Skeletal muscle tissue (tissue), 4 donors: Measurements from ENCODE around the gene SPAG5. TPM values are rescaled to one million over a fixed set of nuclear protein-coding genes. Genes with fewer than 3 reads are reported as not detected.
"Not testable (repeated sequence)": the region's sequence is repeated elsewhere in the genome, so short reads cannot be mapped to it uniquely, and the experiment has no call there.

ENCODE experiments used
- H3K27ac ChIP-seq: one replicate; pipeline ENCODE4 v1.7.0; 2013; ENCODE audit warnings: mild to moderate bottlenecking, low read depth, low read length, inconsistent platforms
- H3K27me3 ChIP-seq, 3 donors: one replicate each; pipeline ENCODE4 v1.7.0; 2013; ENCODE audit warnings: low read length in 3 of 3; ENCODE audit not compliant: control insufficient read depth in 3 of 3, insufficient read depth in 3 of 3
- H3K36me3 ChIP-seq, 3 donors: one replicate each; pipeline ENCODE4 v1.7.0; 2013; ENCODE audit warnings: low read length in 3 of 3; ENCODE audit not compliant: control insufficient read depth in 3 of 3, insufficient read depth in 3 of 3
- H3K4me1 ChIP-seq, 3 donors: one replicate each; pipeline ENCODE4 v1.7.0; 2013; ENCODE audit warnings: low read length in 3 of 3, mild to moderate bottlenecking in 3 of 3; ENCODE audit not compliant: control insufficient read depth in 3 of 3, insufficient read depth in 3 of 3
- H3K4me3 ChIP-seq, 3 donors: one replicate each; pipeline ENCODE4 v1.7.0; 2013; ENCODE audit warnings: low read length in 3 of 3
- H3K9ac ChIP-seq, 3 donors: one replicate each; pipeline ENCODE4 v1.7.0; 2013; ENCODE audit warnings: low read length in 3 of 3, mild to moderate bottlenecking in 3 of 3, moderate library complexity in 2 of 3, low read depth in 1 of 3
- H3K9me3 ChIP-seq, 3 donors: one replicate each; pipeline ENCODE4 v1.7.0; 2013; ENCODE audit warnings: low read length in 3 of 3; ENCODE audit not compliant: control insufficient read depth in 3 of 3
- total RNA-seq: library from RNA; depleted of rRNA; stranded (reverse); fragments of >200 nt; gene quantifications from one replicate; pipeline ENCODE4 v1.2.3, GENCODE V29; 2014
- donor health status: Osteomylitis.

SPAG5 gene
- total RNA-seq, 1 donor from 2014 or later: 5.7 TPM

DNA sequence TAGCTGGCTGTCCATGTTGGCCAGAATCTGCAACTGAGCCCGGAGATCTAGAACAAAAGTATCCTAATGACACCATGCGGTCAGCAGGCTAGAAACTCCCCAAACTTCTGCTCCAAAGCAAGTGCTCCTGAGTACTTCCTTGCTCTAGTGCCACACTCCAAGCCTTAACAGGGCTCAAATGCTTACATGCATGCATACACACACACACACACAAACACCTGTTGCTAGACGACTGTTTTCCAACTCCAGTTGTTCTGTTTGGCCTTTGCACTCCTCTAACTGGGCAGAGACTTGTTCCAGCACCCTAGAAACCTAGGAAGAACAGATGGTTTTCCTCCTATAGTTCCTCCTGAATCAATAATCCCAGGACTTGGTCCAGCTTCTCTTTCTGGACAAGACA, 14.4 kb downstream of the SPAG5 start:
- H3K36me3 ChIP-seq: peaks cover 7 to 10% (median 8%) of the 10 kb centered on the region in 3 donors
- no peaks in the 10 kb centered on the region for H3K4me1 ChIP-seq
- H3K27ac ChIP-seq: no peak overlapping the region
- no peak overlapping the region for H3K4me3 ChIP-seq
- H3K9me3 ChIP-seq: no peaks in the 10 kb centered on the region
- no peaks in the 10 kb centered on the region for H3K27me3 ChIP-seq
- H3K9ac ChIP-seq: no peak overlapping the region

DNA sequence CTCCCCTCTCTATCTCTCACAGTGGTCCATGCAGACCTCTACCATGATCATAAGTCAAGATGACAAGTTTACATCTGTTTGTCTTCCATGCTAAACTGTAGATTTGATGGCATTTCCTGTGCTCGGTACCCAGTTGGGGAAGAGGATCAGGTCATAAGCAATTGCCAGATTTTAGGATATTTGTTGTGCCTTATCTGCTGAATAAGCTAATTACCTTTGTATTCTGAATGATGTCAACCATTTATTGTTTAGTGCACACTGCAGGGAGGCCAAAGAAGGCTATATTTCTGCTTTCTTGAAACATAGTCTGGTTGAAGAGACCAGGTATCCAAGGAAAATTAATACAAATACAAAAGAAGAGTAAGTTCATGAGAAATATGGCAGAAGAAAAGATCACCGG, 16.3 kb downstream of the SPAG5 start:
- peaks cover 7 to 10% (median 8%) of the 10 kb centered on the region in 3 donors for H3K36me3 ChIP-seq
- no peaks in the 10 kb centered on the region for H3K27me3 ChIP-seq
- H3K9me3 ChIP-seq: no peaks in the 10 kb centered on the region
- no peak overlapping the region for H3K9ac ChIP-seq
- H3K4me1 ChIP-seq: no peaks in the 10 kb centered on the region
- H3K27ac ChIP-seq: no peak overlapping the region
- H3K4me3 ChIP-seq: no peak overlapping the region

DNA sequence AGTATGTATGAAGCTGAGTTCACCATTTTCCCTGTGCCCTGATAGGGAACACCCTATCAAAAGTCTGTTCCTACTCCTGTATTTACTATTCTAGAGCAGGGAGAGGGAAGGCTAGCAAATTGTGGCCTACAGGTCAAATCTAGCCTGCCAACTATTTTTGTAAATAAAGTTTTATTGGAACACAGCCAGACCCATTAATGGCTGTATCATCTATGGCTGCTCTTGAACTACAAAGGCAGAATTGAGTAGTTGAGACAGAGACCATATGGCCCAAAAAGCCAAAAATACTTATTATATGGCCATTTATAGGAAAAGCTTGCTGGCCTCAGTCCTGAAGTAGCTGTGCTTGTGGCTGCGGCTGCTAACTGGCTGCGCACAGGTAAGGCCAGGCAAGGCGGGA, 17.9 kb downstream of the SPAG5 start:
- Histone ChIP-seq H3K4me1 (peaks cover 6 to 10% (median 10%) of the 10 kb centered on the region in 3 donors), H3K27me3 (no peaks in the 10 kb centered on the region), H3K4me3 (no peak overlapping the region), H3K36me3 (peaks cover 7 to 10% (median 8%) of the 10 kb centered on the region in 3 donors), H3K9me3 (no peaks in the 10 kb centered on the region), H3K9ac (no peak overlapping the region), H3K27ac (no peak overlapping the region)

DNA sequence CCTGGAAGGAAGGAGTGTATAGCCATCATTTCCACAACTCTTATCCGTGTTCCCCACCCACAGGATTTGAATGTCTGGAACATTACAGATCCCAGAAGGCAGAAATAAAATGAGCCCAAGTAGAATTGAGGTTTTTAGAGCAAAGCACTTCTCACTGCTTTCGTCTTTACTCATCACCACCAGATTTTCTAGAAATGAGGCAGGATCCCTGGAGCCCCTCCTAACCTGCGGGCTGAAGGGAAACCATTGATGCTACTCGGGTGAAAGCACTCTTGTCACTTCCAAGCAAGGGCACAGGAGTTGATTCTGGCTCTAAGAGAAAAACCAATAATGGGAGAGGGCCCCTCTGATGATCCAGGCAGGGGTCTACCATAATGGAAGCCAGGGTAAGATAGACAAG, 19.3 kb downstream of the SPAG5 start:
- no peak overlapping the region for H3K9ac ChIP-seq
- no peak overlapping the region for H3K4me3 ChIP-seq
- H3K36me3 ChIP-seq: peaks cover 0 to 5% (median 3%) of the 10 kb centered on the region in 3 donors
- no peaks in the 10 kb centered on the region for H3K9me3 ChIP-seq
- H3K27ac ChIP-seq: no peak overlapping the region
- H3K27me3 ChIP-seq: no peaks in the 10 kb centered on the region
- peaks cover 10 to 11% (median 11%) of the 10 kb centered on the region in 3 donors for H3K4me1 ChIP-seq

DNA sequence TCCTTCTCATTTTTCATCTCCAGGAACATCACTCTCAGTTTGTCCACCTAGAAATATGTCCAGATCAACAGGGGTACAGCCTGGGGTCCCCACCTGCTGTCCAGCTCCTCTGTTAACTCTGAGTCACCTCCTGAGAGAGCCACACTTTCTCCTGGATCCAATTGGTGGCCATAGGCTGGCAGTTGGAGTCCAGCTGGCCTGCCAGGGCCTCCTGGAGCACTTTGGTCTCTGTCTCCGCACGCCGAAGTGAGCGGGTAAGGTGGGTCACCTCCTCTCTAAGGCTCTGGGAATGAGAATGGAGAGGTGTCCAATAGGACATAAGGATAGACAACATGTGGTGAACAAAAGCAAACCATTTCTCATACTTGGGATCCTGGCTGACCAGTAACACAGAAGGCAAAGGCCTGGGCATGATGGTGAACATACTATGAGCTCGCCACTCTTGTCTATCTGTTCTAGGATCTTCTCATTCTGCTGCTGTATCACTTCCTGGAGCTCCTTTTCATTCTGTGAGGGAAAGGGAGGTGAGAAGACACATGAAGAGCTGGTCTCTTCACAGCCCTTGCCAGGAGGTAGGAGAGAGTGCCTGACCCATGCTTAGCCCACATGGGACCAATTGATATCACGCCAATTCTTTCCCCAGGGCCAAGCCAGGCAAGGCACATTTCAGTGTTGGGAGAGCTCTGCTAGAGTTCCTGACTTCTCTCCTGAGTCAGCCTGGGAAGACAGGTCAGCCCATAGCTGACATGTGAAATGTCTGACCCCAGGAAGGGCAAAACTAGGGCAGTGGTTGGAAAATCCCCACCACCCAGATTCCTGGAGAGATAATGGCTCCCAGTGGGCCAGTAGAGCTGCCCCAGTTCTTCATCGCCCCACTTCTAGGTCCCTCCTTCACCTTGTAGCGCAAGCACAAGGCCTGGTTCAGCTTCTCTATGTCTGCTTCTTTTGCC, 20.3 kb downstream of the SPAG5 start:
- Histone ChIP-seq H3K9ac (no peak overlapping the region), H3K27me3 (no peaks in the 10 kb centered on the region), H3K4me3 (no peak overlapping the region), H3K27ac (no peak overlapping the region), H3K4me1 (peaks cover 10 to 11% (median 11%) of the 10 kb centered on the region in 3 donors), H3K36me3 (peaks cover 0 to 3% (median 0%) of the 10 kb centered on the region in 3 donors), H3K9me3 (no peaks in the 10 kb centered on the region)

DNA sequence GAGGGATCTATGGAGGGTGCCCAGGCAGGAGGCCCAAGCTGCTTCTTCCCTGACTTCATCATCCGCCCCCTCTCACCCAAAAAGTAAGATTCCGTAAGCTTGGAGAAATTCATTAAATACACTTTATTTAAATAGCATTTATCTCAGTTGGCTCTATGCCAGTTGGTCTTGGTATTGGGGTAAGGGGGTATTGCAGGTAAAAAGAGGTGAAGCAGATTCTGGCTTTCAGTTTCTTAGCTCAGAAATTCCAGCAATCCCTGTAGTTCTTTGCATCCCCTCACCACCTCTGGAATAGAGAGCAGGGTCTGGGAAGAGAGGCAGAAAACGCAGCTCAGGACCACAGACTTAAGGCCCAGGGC, 21.4 kb downstream of the SPAG5 start:
- Histone ChIP-seq H3K36me3 (no peaks in the 10 kb centered on the region), H3K4me1 (peaks cover 11 to 16% (median 12%) of the 10 kb centered on the region in 3 donors), H3K9me3 (no peaks in the 10 kb centered on the region), H3K9ac (no peak overlapping the region), H3K27me3 (no peaks in the 10 kb centered on the region), H3K27ac (no peak overlapping the region), H3K4me3 (no peak overlapping the region)

DNA sequence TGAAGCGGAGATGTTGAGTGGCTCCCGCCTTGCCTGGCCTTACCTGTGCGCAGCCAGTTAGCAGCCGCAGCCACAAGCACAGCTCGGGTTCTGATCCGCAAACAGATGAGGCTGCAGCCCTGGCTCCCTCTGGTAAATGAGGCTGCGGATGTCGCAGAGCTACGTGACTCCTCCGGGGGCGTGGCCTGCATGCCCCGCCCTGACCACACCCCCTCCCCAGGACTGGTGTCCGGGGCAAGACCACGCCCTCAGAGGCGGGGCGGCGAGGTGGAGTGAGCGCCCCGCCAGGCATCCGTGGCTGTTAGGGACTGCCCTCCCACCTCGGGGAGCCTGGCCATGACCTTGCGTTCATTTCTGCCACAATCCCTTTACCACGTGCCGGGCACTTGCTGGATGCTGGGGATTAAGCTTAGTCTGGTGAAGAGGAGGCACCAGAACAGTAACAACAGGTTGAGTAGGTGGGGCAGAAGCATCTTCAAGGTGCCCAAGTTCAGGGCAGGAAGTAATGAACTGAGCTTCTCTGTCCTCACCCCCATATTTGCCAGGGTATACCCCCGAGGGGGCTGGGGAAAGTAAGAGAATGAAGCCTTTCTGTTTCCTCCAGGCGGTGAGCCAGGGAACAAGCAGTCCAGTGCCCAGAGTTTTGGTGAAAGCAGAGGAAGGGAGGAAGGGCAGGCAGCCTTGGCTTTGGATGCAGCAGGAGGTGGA, 21.9 kb downstream of the SPAG5 start, which contains the start of gene ALDOC:
TSS of gene ALDOC (minus strand) at position 138 of the 708 bp plus-strand sequence. CDS start 1,363 bp downstream, outside the sequence.
- H3K4me3 ChIP-seq: peak within 1 kb of the TSS; percentile 54 to 68 (median 54)
- peaks cover 16 to 21% (median 17%) of the 10 kb centered on the region in 3 donors for H3K4me1 ChIP-seq
- no peak within 1 kb of the TSS for H3K27ac ChIP-seq
- no peaks in the 10 kb centered on the region for H3K9me3 ChIP-seq
- H3K36me3 ChIP-seq: no peaks in the 10 kb centered on the region
- peak within 1 kb of the TSS in 1 of 3 donors; percentile 50 for H3K9ac ChIP-seq
- no peaks in the 10 kb centered on the region for H3K27me3 ChIP-seq

DNA sequence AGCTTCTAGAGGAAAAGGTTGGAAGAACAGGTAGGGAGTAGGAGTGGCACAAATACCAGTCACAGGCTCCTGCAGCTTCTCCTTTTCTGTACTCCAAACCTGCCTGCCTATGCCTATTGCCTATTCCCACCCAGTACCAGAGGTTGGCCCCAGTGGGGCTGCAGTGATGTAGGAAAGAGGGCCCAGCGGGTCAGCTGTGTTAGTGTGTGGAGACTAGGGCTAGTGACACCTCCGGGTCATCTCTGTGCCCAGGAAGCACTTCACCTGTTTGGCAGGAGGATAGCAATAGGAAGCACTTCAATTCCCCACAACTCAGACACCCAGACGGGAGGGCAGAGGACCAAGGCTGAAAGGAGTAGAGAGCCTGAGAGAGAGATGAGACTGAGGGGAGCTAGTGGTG, 22.8 kb downstream of the SPAG5 start:
- H3K36me3 ChIP-seq, H3K27ac ChIP-seq, H3K4me3 ChIP-seq, H3K27me3 ChIP-seq, H3K9ac ChIP-seq, H3K9me3 ChIP-seq: not testable (repeated sequence)
- peaks cover 18 to 21% (median 20%) of the 10 kb centered on the region in 3 donors for H3K4me1 ChIP-seq

DNA sequence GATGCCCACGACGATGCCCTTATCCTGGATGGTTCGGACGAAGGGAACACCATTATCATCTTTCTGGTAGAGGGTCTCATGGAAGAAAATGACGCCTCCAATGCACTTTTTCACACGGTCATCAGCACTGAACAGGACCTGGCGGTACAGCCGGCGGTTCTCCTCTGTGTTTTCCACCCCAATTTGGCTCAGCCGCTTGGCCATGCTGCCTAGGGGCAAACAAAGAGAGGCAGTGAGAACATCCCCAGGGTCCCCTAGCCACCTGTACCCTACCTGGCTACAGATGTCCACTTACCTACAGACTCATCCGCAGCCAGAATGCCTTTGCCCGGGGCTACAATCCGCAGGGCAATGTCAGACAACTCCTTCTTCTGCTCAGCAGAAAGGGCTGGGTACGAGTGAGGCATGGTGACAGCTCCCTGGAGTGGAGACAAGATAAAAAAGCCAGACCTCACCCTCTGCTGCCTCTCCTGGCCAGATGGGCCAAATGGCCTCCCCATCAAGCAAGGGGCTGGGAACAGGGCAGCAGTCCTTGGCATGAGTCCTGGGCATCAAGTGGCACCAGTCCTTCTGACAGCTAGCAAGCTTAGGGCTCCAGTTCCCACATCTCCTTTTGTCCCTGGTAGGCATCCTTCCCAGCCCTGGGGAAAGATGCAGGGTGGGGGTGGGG, 23.6 kb downstream of the SPAG5 start:
- H3K4me1 ChIP-seq: peaks cover 23 to 26% (median 25%) of the 10 kb centered on the region in 3 donors
- H3K27me3 ChIP-seq: no peaks in the 10 kb centered on the region
- no peak overlapping the region for H3K4me3 ChIP-seq
- no peaks in the 10 kb centered on the region for H3K9me3 ChIP-seq
- no peak overlapping the region for H3K9ac ChIP-seq
- no peak overlapping the region for H3K27ac ChIP-seq
- no peaks in the 10 kb centered on the region for H3K36me3 ChIP-seq
